MM.1S (cell line): ENCODE results near the gene NEU4.

ENCODE experiments used
- DNase-seq: peaks from one replicate; pipeline ENCODE4 v3.0.0-alpha.2; 2015
- H2AFZ ChIP-seq: fragments of 300-600 bp; sonication (generic); 2 replicates; pipeline ENCODE4 v1.6.0; 2016; ENCODE audit warnings: antibody characterized with exemption, low read length
- H3F3A ChIP-seq: fragments of 300-600 bp; sonication (generic); 2 replicates; pipeline ENCODE4 v1.6.1; 2016; ENCODE audit warnings: mild to moderate bottlenecking, antibody characterized with exemption, low read length, moderate library complexity, mixed read lengths; ENCODE audit not compliant: insufficient read depth
- H3K27ac ChIP-seq: fragments of 300-600 bp; sonication (generic); 2 replicates; pipeline ENCODE4 v1.5.1; 2016; ENCODE audit warnings: mild to moderate bottlenecking, low read length
- H3K27me3 ChIP-seq: fragments of 300-600 bp; sonication (generic); replicated peaks from 2 replicates; pipeline ENCODE4 v1.6.0; 2016; ENCODE audit warnings: low read length; ENCODE audit not compliant: insufficient read depth
- H3K36me3 ChIP-seq: fragments of 300-600 bp; sonication (generic); replicated peaks from 2 replicates; pipeline ENCODE4 v1.6.1; 2016; ENCODE audit warnings: mild to moderate bottlenecking, low read length, mixed read lengths; ENCODE audit not compliant: insufficient read depth
- H3K4me1 ChIP-seq: fragments of 300-600 bp; sonication (generic); 2 replicates; pipeline ENCODE4 v1.6.1; 2016; ENCODE audit warnings: low read length, mixed read lengths
- H3K4me2 ChIP-seq: fragments of 300-600 bp; sonication (generic); 2 replicates; pipeline ENCODE4 v1.6.0; 2016; ENCODE audit warnings: low read depth, low read length
- H3K4me3 ChIP-seq: fragments of 300-600 bp; sonication (generic); 2 replicates; pipeline ENCODE4 v1.5.1; 2016; ENCODE audit warnings: low read length, mixed read lengths
- H3K79me2 ChIP-seq: fragments of 300-600 bp; sonication (generic); 2 replicates; pipeline ENCODE4 v1.6.1; 2016; ENCODE audit warnings: mixed run types, low read length, mixed read lengths
- H3K9ac ChIP-seq: fragments of 300-600 bp; sonication (generic); 2 replicates; pipeline ENCODE4 v1.6.1; 2016; ENCODE audit warnings: low read length, mixed read lengths
- H3K9me2 ChIP-seq: fragments of 300-600 bp; sonication (generic); replicated peaks from 2 replicates; pipeline ENCODE4 v1.6.1; 2016; ENCODE audit warnings: mild to moderate bottlenecking, low read length, mixed read lengths; ENCODE audit not compliant: insufficient read depth
- H3K9me3 ChIP-seq: fragments of 300-600 bp; sonication (generic); replicated peaks from 2 replicates; pipeline ENCODE4 v1.6.1; 2016; ENCODE audit warnings: mild to moderate bottlenecking, low read length, mixed read lengths; ENCODE audit not compliant: insufficient read depth
- H4K20me1 ChIP-seq: fragments of 300-600 bp; sonication (generic); 2 replicates; pipeline ENCODE4 v1.6.1; 2016; ENCODE audit warnings: mild to moderate bottlenecking, low read length, moderate library complexity, mixed read lengths; ENCODE audit not compliant: insufficient read depth
- EZH2 ChIP-seq: fragments of 300-600 bp; sonication (generic); optimal IDR thresholded peaks from 2 replicates; pipeline ENCODE3; 2017; ENCODE audit warnings: low read depth, mild to moderate bottlenecking, antibody characterized with exemption, low read length, mixed read lengths
- EZH2phosphoT487 ChIP-seq: fragments of 300-600 bp; sonication (generic); IDR thresholded peaks from 2 replicates; pipeline ENCODE4 v1.6.1; 2018; ENCODE audit warnings: antibody characterized with exemption, low read length
- TF ChIP-seq, protein P1 (sequence below): fragments of 300-600 bp; sonication (generic); IDR thresholded peaks from 2 replicates; pipeline ENCODE4 v1.5.1; 2016; ENCODE audit warnings: antibody characterized with exemption, low read length, mixed read lengths

The NEU4 gene

GRCh38 chr2:241801611-241802420, 7.2 kb upstream of the NEU4 start:
- Histone ChIP-seq H3K9me3 (no peaks in the 10 kb centered on the region), H3K4me1 (no peaks in the 10 kb centered on the region), H3K27ac (no peak overlapping the region), H3K4me2 (no peak overlapping the region), H4K20me1 (no peaks in the 10 kb centered on the region), H3K4me3 (no peak overlapping the region), H3K9ac (no peak overlapping the region), H3F3A (no peaks in the 10 kb centered on the region), H3K27me3 (peaks cover 33% of the 10 kb centered on the region), H3K79me2 (no peaks in the 10 kb centered on the region), H3K36me3 (no peaks in the 10 kb centered on the region), H2AFZ (no peak overlapping the region), H3K9me2 (no peaks in the 10 kb centered on the region)
- no peak for DNase-seq
- TF ChIP-seq EZH2: no peak
- TF ChIP-seq, protein P1, sequence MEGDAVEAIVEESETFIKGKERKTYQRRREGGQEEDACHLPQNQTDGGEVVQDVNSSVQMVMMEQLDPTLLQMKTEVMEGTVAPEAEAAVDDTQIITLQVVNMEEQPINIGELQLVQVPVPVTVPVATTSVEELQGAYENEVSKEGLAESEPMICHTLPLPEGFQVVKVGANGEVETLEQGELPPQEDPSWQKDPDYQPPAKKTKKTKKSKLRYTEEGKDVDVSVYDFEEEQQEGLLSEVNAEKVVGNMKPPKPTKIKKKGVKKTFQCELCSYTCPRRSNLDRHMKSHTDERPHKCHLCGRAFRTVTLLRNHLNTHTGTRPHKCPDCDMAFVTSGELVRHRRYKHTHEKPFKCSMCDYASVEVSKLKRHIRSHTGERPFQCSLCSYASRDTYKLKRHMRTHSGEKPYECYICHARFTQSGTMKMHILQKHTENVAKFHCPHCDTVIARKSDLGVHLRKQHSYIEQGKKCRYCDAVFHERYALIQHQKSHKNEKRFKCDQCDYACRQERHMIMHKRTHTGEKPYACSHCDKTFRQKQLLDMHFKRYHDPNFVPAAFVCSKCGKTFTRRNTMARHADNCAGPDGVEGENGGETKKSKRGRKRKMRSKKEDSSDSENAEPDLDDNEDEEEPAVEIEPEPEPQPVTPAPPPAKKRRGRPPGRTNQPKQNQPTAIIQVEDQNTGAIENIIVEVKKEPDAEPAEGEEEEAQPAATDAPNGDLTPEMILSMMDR: no peak
- TF ChIP-seq EZH2phosphoT487: no peak

GRCh38 chr2:241802421-241803318, 6.3 kb upstream of the NEU4 start:
- no peaks in the 10 kb centered on the region for H3F3A ChIP-seq
- peaks cover 25% of the 10 kb centered on the region for H3K27me3 ChIP-seq
- no peaks in the 10 kb centered on the region for H3K79me2 ChIP-seq
- DNase-seq: no peak
- TF ChIP-seq, protein P1: no peak
- no peak for TF ChIP-seq EZH2phosphoT487
- TF ChIP-seq EZH2: no peak
- no peak overlapping the region for H3K4me3 ChIP-seq
- no peaks in the 10 kb centered on the region for H4K20me1 ChIP-seq
- no peak overlapping the region for H3K9ac ChIP-seq
- H3K4me1 ChIP-seq: no peaks in the 10 kb centered on the region
- H3K4me2 ChIP-seq: no peak overlapping the region
- H3K9me2 ChIP-seq: no peaks in the 10 kb centered on the region
- H3K27ac ChIP-seq: no peak overlapping the region
- H3K36me3 ChIP-seq: no peaks in the 10 kb centered on the region
- H2AFZ ChIP-seq: no peak overlapping the region
- H3K9me3 ChIP-seq: no peaks in the 10 kb centered on the region

DNA sequence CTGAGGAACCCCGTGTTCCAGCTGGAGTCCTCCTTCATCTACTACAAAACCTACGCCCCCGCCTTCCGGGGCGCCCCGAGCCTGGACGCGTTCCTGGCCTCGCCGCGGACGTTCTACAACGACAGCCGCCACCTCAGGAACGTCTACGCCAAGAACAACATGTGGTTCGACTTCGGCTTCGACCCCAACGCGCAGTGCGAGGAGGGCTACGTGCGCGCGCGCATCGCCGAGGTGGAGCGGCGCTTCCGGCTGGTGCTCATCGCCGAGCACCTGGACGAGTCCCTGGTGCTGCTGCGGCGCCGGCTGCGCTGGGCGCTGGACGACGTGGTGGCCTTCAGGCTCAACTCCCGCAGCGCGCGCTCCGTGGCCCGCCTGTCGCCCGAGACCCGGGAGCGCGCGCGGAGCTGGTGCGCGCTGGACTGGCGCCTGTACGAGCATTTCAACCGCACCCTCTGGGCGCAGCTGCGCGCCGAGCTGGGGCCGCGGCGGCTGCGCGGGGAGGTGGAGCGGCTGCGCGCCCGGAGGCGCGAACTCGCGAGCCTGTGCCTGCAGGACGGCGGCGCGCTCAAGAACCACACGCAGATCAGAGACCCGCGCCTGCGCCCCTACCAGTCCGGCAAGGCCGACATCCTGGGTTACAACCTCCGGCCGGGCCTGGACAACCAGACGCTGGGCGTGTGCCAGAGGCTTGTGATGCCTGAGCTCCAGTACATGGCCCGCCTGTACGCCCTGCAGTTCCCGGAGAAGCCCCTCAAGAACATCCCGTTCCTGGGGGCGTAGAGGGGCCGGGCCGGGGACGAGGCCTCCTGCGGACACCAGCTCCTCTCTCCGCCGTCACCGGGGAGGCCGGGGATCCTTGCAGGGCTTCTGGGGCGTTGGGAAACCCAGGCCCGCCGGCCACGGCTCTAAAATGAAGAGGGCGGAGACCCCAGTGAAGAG, 5.3 kb upstream of the NEU4 start:
- no peak for DNase-seq
- no peaks in the 10 kb centered on the region for H3K9me2 ChIP-seq
- H3K27ac ChIP-seq: no peak overlapping the region
- H3K4me1 ChIP-seq: no peaks in the 10 kb centered on the region
- TF ChIP-seq EZH2phosphoT487: no peak
- no peak for TF ChIP-seq EZH2
- TF ChIP-seq, protein P1: no peak
- H3K9ac ChIP-seq: no peak overlapping the region
- H2AFZ ChIP-seq: no peak overlapping the region
- no peak overlapping the region for H3K4me3 ChIP-seq
- peaks cover 19% of the 10 kb centered on the region for H3K27me3 ChIP-seq
- no peaks in the 10 kb centered on the region for H3K79me2 ChIP-seq
- no peaks in the 10 kb centered on the region for H3K36me3 ChIP-seq
- no peaks in the 10 kb centered on the region for H3K9me3 ChIP-seq
- H4K20me1 ChIP-seq: no peaks in the 10 kb centered on the region
- no peaks in the 10 kb centered on the region for H3F3A ChIP-seq
- H3K4me2 ChIP-seq: no peak overlapping the region
